Measurements from ENCODE around the gene PODXL2.
"Not testable (repeated sequence)": the region's sequence is repeated elsewhere in the genome, so short reads cannot be mapped to it uniquely, and the experiment has no call there.

The PODXL2 gene

DNA sequence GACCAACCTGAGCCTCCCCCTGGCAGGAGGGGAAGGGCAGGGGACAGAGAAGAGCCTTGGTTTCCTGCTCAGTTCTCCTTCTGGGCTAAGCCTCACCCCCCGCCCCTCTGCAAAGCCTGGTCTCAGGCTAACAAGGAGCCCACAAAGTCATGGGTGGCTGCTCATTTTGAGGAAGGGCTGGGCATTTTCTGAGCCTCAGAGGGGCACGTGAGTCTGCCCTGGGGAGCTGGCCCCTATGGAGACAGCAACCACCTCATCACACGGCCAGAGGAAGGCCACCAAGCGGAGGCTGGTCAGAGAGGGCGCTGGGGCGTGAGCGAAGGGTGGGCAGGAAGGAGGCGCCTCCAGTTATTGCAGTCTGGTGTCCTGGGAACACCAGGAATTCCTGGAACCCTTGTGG, 62.5 kb downstream of the PODXL2 start:
- DNase-seq (ENCODE audit: low spot score) = no peak

GRCh38 chr3:127691974-127692373, 63.0 kb downstream of the PODXL2 start:
- DNase-seq (ENCODE audit: low spot score) = no peak

- no peak for DNase-seq (ENCODE audit: low spot score)
These were observed 63.7 kb downstream of the PODXL2 start for GRCh38 chr3:127692501-127693335.

GRCh38 chr3:127693336-127693843, 64.4 kb downstream of the PODXL2 start:
- no peak for DNase-seq (ENCODE audit: low spot score)

DNA sequence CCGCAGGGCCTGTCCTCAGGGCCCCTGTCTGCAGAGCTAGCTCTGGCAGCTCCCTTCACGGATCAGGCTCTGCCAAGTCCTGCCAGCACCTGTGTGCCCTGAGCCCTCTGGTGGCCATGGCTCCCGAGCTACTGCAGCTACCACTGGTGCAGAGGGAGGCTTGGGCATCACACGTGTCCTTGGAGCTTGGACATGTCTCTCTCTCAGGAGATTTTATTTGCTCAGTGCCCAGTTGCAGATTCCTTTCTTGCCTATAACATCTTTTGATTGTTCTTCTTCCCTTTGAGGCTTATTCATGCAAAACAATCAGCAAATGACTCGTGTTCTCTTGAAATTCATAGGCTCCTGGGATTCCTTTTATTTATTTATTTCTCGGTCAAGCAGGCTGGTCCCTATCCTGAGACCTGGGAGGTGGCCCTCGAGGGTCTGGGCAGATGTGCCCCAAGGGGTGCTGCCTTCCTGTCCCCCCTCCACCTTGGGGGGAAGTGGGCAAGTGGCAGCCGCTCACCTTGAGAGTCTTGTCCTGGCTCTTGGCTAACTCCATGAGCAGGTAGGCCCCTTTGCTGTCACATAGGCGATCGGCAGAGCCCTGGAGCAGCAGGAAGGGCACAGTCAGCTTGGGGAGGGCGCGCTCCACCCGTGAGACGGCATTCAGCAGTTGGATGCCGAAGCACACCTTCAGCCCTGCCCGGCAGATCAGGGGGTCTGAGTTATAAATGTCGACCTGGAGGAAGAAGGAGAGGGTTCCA, 65.7 kb downstream of the PODXL2 start:
- peak; percentile 24 for DNase-seq (ENCODE audit: low spot score)

GRCh38 chr3:127697551-127698240, 68.7 kb downstream of the PODXL2 start:
- peak; percentile 73 for DNase-seq (ENCODE audit: low spot score)

GRCh38 chr3:127698286-127698685, 69.3 kb downstream of the PODXL2 start:
- no peak for DNase-seq (ENCODE audit: low spot score)

DNA sequence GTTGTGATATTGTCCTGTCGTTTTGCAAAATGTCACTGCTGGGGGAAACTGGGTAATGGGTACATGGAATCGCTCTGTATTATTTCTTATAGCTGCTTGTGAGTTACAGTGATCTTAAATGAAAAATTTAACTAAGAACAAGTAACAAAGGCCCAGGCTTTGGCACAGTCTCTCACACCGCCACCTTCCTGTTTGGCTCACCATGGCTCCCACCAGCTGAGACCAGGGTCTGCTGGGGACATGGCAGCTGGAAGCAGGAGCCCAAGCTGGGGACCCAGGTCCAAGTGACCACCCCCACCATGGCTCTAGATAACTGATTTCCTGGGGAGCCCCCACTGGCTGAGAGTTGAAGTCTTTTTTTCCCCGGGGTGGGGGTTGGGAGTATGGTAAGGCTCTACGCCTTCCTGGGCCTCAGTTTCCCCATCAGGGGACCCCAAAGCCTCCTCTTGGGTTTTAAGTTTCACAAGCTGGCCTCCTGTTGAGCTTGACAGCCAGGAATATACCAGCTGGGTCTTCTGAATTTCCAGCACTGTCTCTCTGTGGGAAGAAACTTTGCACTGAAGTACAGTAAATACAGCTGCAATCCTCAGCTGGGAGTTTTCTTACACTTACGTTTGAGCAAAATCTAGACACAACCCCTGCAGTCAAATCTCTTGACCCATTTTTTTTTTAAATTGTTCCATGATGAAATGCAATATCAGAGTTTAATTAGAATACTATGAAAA, 69.9 kb downstream of the PODXL2 start:
- no peak for DNase-seq (ENCODE audit: low spot score)

DNA sequence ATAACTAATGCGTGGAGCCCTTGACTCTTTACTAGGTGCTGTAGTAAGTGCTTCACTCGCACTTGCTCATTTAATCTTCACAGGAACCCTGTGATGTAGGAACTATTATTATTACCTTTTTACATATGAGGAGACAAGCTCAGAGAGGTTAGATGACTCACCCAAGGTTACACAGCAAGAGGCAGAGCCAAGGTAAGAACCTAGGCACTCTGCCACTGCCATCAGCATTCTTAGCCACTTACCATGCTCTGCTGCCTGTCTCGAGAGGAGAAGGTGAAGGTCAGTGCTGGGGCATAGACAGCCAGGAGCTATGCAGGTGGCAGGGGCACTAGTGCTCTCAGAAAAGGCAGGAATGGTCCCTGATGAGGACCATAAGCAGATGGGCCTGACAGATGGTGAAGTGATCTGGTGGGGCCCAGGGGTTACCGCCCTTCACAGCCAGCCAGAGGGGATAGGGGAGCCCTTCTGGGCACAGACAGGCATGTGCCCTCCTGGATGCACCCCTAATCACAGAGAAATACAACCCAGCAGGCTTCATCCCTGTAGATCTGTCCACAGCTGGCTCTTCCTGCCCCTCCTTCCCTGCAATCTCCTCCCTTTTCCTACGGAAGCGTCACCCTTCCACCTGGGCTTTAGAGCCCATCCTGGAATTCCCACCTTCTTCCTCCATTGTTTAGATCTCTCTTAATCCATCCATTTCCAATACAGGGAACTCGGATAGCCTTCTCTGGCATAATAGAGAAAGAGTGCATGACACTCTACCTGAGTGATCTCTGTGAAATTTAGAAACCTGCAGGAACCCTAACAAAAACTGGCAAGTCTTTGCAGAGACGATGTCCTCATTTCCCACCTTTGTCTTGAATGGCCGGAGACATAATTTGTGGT, 70.7 kb downstream of the PODXL2 start:
- DNase-seq (ENCODE audit: low spot score) = no peak

GRCh38 chr3:127700406-127700805, 71.4 kb downstream of the PODXL2 start:
- DNase-seq (ENCODE audit: low spot score) = no peak

GRCh38 chr3:127701280-127701911, 72.4 kb downstream of the PODXL2 start:
- DNase-seq (ENCODE audit: low spot score) = no peak

DNA sequence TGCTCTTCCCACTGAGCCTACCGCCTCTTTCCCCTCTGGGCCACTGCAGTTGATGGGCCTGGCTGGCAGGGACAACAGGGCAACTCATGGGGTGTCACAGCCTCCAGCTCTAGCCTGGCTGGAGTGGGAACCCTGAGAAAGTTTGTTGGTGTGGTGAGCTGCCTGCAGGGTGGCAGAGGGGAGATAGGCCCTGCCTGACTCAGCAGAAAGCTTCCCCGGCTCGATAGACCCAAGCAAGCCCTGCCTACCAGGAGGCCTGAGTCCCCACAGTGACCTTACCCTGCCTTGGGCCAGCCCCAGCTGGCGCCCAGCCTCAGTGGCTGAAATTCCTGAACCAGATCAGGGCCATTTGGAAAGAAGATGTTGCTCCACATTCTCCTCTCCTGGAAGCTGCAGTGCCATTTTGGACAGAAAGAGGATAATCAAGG, 73.2 kb downstream of the PODXL2 start:
- DNase-seq (ENCODE audit: low spot score) = no peak

- not testable (repeated sequence) for DNase-seq (ENCODE audit: low spot score)
These were observed 75.9 kb downstream of the PODXL2 start for GRCh38 chr3:127704840-127705239.

- DNase-seq (ENCODE audit: low spot score) = no peak
These were observed 77.3 kb downstream of the PODXL2 start for GRCh38 chr3:127706312-127706711.

- no peak for DNase-seq (ENCODE audit: low spot score)
These were observed 77.9 kb downstream of the PODXL2 start for GRCh38 chr3:127706785-127707351.

- DNase-seq (ENCODE audit: low spot score) = no peak
These were observed 78.9 kb downstream of the PODXL2 start for GRCh38 chr3:127707851-127708411.

- no peak for DNase-seq (ENCODE audit: low spot score)
These were observed 79.9 kb downstream of the PODXL2 start for GRCh38 chr3:127708837-127709236.

DNA sequence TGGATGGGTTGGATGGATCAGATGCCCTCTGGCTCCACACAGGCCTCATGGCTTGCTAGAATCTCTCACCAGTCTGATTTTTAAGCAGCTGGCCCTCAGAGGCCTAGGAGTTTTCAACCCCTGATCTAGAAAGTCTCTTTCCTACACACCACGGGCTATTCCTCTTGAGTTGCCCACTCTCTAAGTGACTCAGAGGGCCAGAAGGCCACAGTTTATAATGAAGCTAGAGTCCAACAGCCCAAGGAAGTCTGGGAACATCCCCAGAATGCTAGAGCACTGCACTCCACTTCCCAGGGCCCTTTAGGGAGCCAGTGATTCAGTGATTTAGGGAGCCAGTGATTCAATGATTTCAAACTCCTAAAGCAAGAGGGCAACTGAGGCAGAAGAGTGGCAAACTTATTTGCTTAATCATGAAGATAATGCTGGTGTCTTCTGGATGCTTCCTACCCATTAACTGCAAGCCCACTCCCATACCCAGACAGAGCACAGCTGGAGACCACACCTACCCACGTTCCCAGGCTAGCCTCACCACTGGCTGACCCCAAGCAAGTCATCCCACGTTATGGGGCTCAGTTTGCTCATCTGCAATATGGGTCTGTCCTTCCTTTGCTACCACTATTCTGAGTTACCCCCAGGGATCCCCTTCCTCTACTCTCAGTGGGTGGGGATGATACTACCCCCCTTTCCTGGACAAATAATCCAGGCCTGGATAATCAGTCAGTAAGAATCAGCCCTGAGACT, 80.5 kb downstream of the PODXL2 start:
- no peak for DNase-seq (ENCODE audit: low spot score)
